Testis (tissue), 2 donors: ENCODE data around the gene SDE2.

Experiments used
- POLR2A ChIP-seq: fragments of 450-650 bp; IDR thresholded peaks from one replicate; pipeline ENCODE4 v1.6.1; 2017; ENCODE audit warnings: antibody characterized with exemption, mild to moderate bottlenecking, moderate library complexity
- TF ChIP-seq, protein P1 (sequence below), 3 experiments: fragments of 450-650 bp in 2 of 3; fragments of 200-600 bp in 1 of 3; sonication (generic) in 1 of 3; IDR thresholded peaks; one replicate each; pipeline ENCODE4 v1.5.1; 2016 to 2019; ENCODE audit warnings: antibody characterized with exemption in 3 of 3, mild to moderate bottlenecking in 2 of 3, moderate library complexity in 1 of 3

DNA sequence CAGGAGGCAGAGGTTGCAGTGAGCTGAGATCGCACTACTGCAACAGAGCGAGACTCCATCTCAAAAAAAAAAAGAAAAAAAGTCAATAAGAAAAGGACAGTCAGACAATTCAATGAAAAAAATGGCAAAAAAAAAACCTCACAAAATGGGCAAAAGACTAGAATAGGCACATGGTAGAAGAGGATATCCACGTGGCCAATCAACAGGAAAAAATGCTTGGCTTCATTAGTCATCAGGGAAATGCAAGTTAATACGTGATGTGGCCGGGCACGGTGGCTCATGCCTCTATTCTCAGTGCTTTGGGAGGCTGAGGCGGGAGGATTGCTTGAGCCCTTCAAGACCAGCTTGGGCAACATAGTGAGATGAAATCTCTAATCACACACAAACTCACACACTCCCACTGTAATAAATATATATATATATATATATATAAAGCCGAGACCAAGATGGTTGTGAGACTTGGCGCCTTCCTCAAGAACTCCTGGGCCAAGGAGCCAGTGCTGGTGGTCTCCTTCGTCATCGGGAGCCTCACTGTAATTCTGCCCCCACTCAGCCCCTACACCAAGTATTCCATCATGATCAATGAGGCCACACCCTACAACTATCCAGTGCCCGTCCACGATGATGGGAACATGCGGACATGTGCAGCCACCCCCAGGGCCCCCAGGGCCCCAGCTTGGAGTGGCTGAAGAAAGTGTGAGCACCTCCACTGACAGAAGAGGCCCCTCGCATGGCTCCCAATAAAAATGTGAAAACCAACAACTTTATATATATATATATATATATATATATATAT lies 35.2 kb downstream of the SDE2 start:
- TF ChIP-seq, protein P1, sequence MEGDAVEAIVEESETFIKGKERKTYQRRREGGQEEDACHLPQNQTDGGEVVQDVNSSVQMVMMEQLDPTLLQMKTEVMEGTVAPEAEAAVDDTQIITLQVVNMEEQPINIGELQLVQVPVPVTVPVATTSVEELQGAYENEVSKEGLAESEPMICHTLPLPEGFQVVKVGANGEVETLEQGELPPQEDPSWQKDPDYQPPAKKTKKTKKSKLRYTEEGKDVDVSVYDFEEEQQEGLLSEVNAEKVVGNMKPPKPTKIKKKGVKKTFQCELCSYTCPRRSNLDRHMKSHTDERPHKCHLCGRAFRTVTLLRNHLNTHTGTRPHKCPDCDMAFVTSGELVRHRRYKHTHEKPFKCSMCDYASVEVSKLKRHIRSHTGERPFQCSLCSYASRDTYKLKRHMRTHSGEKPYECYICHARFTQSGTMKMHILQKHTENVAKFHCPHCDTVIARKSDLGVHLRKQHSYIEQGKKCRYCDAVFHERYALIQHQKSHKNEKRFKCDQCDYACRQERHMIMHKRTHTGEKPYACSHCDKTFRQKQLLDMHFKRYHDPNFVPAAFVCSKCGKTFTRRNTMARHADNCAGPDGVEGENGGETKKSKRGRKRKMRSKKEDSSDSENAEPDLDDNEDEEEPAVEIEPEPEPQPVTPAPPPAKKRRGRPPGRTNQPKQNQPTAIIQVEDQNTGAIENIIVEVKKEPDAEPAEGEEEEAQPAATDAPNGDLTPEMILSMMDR (IDR thresholded peaks at IDR 0.05): no peak
- no peak for TF ChIP-seq POLR2A
